Right kidney (tissue), 9 donors: Measurements from ENCODE around the gene SAMM50.

Experiments
- DNase-seq: peaks from one replicate; pipeline ENCODE4 v3.0.0-alpha.2; 2016
- long read RNA-seq, 8 donors: transcript quantifications; one replicate each; lab custom pipeline, GENCODE V29; 2026

The SAMM50 gene
- long read RNA-seq, donor 1, transcript SAMM50-201 (15 exons, 1,717 nt), result major isoform, 28 of 46 reads
- long read RNA-seq, donor 1, partial matches to known transcripts, result 15 of 46 reads
- long read RNA-seq, donor 1, other reads (novel, unspliced or antisense), result 0 of 46 reads
- long read RNA-seq, donor 2, transcript SAMM50-201 (15 exons, 1,717 nt), result major isoform, 16 of 40 reads
- long read RNA-seq, donor 2, partial matches to known transcripts, result 24 of 40 reads
- long read RNA-seq, donor 2, other reads (novel, unspliced or antisense), result 0 of 40 reads
- long read RNA-seq, donor 3, transcript SAMM50-201 (15 exons, 1,717 nt), result major isoform, 12 of 30 reads
- long read RNA-seq, donor 3, transcript SAMM50-206 (3 exons, 3,248 nt), result minor isoform, 5 of 30 reads
- long read RNA-seq, donor 3, partial matches to known transcripts, result 13 of 30 reads
- long read RNA-seq, donor 3, other reads (novel, unspliced or antisense), result 0 of 30 reads
- long read RNA-seq, donor 4, transcript SAMM50-201 (15 exons, 1,717 nt), result major isoform, 21 of 40 reads
- long read RNA-seq, donor 4, partial matches to known transcripts, result 17 of 40 reads
- long read RNA-seq, donor 4, other reads (novel, unspliced or antisense), result 0 of 40 reads
- long read RNA-seq, donor 5, transcript SAMM50-201 (15 exons, 1,717 nt), result major isoform, 15 of 40 reads
- long read RNA-seq, donor 5, partial matches to known transcripts, result 24 of 40 reads
- long read RNA-seq, donor 5, other reads (novel, unspliced or antisense), result 0 of 40 reads
- long read RNA-seq, donor 6, transcript SAMM50-201 (15 exons, 1,717 nt), result major isoform, 21 of 42 reads
- long read RNA-seq, donor 6, partial matches to known transcripts, result 19 of 42 reads
- long read RNA-seq, donor 6, other reads (novel, unspliced or antisense), result 0 of 42 reads
- long read RNA-seq, donor 7, transcript SAMM50-201 (15 exons, 1,717 nt), result major isoform, 26 of 56 reads
- long read RNA-seq, donor 7, partial matches to known transcripts, result 29 of 56 reads
- long read RNA-seq, donor 7, other reads (novel, unspliced or antisense), result 0 of 56 reads
- long read RNA-seq, donor 8, transcript SAMM50-201 (15 exons, 1,717 nt), result major isoform, 16 of 35 reads
- long read RNA-seq, donor 8, partial matches to known transcripts, result 18 of 35 reads
- long read RNA-seq, donor 8, other reads (novel, unspliced or antisense), result 0 of 35 reads

- DNase-seq, result peak; percentile 87
Measured at GRCh38 chr22:43955040-43955882, at the start of gene SAMM50. SAMM50 (plus strand) TSS chr22:43955442; CDS start chr22:43955578, 136 bp downstream.

DNA sequence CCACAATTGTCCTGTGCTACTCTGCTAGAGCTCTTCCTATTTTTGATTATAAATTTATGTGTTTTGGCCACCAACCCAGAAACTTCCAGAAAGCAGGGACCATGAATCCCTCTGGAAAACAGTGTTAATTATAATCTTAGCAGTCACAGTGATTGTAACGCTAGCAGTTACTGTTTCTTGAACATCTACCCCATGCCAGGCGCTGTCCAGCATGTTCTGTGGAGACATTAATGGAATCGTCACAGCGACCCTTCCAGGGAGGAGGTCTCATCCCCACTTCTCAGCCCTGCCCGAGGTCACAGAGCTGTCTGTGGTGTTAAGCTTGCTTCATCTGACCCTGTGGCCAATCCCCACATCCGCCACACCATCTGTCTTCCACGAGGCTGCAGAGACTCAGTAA lies 49.6 kb upstream of the SAMM50 start:
- DNase-seq, result no peak

DNA sequence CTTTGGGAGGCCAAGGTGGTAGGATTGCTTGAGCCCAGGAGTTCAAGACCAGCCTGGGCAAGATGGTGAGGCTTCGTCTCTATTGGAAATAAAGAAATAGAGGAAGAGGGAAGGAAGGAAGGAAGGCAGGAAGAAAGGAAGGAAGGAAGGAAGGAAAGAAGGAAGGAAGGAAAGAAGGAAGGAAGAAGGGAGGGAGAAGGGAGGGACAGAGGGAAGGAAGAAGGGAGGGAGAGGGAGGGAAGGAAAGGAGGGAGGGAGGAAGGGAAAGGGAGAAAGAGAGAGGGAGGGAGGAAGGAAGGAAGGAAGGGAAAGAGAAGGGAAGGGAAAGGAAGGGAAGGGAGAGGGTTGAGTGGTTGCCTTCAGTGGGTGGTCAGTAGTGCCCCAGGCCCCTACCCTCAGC lies 45.5 kb upstream of the SAMM50 start:
- DNase-seq, result no peak

- no peak for DNase-seq
Measured at GRCh38 chr22:43910178-43910695, 45.0 kb upstream of the SAMM50 start.

DNA sequence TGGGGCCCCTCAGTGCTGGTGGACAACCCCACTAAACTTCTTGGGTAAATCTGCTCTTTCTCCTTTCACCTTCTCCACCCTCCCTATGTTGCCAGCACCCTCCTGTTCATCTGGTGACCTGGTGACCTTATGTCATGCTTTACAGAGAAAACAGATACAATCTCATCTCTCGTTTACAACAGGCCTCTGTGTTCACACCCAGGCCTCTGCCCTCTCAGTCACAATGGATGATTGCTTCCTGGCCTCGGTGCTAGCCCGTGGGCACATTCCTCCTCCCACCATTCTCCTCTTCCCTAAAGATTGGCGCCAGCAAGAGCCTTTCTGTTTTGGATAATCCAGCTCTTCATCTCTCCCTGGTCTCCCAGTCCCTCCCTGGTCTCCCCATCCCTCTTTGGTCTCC lies 43.9 kb upstream of the SAMM50 start:
- DNase-seq, result no peak

GRCh38 chr22:43917521-43917920 lies 37.7 kb upstream of the SAMM50 start:
- DNase-seq, result no peak

- DNase-seq, result no peak
Measured at GRCh38 chr22:43919106-43919973, 35.9 kb upstream of the SAMM50 start.

GRCh38 chr22:43921370-43921769 lies 33.9 kb upstream of the SAMM50 start:
- DNase-seq, result no peak

GRCh38 chr22:43922123-43922522 lies 33.1 kb upstream of the SAMM50 start:
- no peak for DNase-seq

DNA sequence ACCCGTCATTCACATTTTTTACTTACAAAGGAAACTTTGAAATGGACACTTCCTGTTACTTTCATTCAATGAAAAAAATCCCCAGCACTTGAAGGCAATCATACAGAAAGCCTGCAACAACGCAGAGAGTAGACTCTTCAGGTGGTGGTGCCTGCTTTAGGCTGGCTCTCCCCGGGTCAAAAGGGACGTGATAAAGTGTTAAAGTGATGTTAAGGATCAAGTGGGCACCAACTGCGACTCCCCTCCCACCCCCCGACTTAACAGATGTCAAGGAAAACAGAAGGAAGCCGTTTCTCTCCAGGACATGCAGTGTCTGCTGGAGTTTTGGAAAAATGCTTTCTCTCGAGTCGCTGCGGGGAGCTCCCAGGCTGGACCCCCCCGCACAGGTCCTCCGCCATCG lies 32.1 kb upstream of the SAMM50 start:
- DNase-seq, result peak; percentile 64

- DNase-seq, result peak; percentile 89
Measured at GRCh38 chr22:43923631-43924464, 31.4 kb upstream of the SAMM50 start, which contains the start of gene PNPLA3. PNPLA3 (plus strand) TSS chr22:43923805; CDS start chr22:43923912, 107 bp downstream.

- no peak for DNase-seq
Measured at GRCh38 chr22:43924877-43925276, 30.4 kb upstream of the SAMM50 start.

- DNase-seq, result no peak
Measured at GRCh38 chr22:43925433-43926348, 29.6 kb upstream of the SAMM50 start.

- no peak for DNase-seq
Measured at GRCh38 chr22:43926349-43926710, 28.9 kb upstream of the SAMM50 start.

DNA sequence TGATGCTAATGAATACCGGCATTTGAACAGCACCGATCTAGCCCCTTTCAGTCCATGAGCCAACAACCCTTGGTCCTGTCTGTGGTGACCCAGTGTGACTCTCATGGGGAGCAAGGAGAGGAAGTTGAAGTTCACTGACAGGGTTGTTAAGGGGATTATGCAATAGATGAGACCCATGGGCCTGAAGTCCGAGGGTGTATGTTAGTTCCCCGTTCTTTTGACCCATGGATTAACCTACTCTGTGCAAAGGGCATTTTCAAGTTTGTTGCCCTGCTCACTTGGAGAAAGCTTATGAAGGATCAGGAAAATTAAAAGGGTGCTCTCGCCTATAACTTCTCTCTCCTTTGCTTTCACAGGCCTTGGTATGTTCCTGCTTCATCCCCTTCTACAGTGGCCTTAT lies 26.8 kb upstream of the SAMM50 start:
- no peak for DNase-seq

DNA sequence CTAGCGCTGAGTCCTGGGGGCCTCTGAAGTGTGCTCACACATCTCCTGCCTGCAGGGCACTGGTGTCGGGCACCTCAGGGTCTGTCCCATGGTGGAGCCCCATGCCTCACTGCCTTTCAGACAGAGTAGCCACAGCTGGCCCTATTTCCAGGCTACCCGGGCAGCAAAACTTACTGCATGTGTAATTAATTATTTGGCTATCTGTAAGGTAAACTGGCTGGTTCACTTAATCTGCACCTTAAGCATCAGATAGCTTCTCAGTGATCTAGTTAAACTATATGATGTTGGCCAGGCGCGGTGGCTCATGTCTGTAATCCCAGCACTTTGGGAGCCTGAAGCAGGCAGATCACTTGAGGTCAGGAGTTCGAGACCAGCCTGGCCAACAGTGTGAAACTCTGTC lies 26.3 kb upstream of the SAMM50 start:
- no peak for DNase-seq

DNA sequence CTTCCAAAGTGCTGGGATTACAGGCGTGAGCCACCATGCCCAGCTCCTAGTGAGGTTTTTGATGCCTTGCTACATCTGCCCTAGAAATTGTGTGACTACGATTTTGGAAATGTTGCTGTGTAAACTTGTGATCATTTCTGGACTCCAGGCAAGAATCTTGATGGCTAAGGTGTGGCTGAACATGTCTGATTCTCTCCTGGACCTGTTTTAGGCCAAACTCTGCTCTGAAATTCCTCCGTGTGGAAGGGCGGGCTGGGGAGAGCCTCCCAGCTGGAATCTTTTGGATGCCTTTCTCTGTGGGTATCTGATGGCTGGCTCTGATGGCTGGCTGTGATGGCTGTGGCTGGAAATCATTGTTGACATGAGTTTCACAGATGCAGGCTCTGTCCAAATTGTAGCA lies 23.5 kb upstream of the SAMM50 start:
- no peak for DNase-seq

- no peak for DNase-seq
Measured at GRCh38 chr22:43941449-43941848, 13.8 kb upstream of the SAMM50 start.
